ENCODE data around the gene ATP5PO. TPM values are rescaled to one million over a fixed set of nuclear protein-coding genes. Genes with fewer than 3 reads are reported as not detected.
"Not testable (repeated sequence)": the region's sequence is repeated elsewhere in the genome, so short reads cannot be mapped to it uniquely, and the experiment has no call there.

Gene ATP5PO
- total RNA-seq, 1 donor = 96.4 TPM

- no peak for DNase-seq (ENCODE audit: low read depth in 2 of 3, low spot score in 2 of 3)
Observed at GRCh38 chr21:33942426-33942825, 26.8 kb upstream of the ATP5PO start.

- DNase-seq (ENCODE audit: low read depth in 2 of 3, low spot score in 2 of 3) = no peak
Observed at GRCh38 chr21:33940881-33941245, 25.3 kb upstream of the ATP5PO start.

GRCh38 chr21:33940164-33940880, 24.7 kb upstream of the ATP5PO start:
- DNase-seq (ENCODE audit: low read depth in 2 of 3, low spot score in 2 of 3) = peak in 1 of 3 donors; percentile 70

GRCh38 chr21:33939226-33939625, 23.6 kb upstream of the ATP5PO start:
- no peak for DNase-seq (ENCODE audit: low read depth in 2 of 3, low spot score in 2 of 3)

GRCh38 chr21:33938381-33938780, 22.8 kb upstream of the ATP5PO start:
- no peak for DNase-seq (ENCODE audit: low read depth in 2 of 3, low spot score in 2 of 3)

- DNase-seq (ENCODE audit: low read depth in 2 of 3, low spot score in 2 of 3) = no peak
Observed at GRCh38 chr21:33937931-33938339, 22.3 kb upstream of the ATP5PO start.

- no peak for DNase-seq (ENCODE audit: low read depth in 2 of 3, low spot score in 2 of 3)
Observed at GRCh38 chr21:33937146-33937545, 21.5 kb upstream of the ATP5PO start.

- DNase-seq (ENCODE audit: low read depth in 2 of 3, low spot score in 2 of 3) = peak in 1 of 3 donors; percentile 49
Observed at GRCh38 chr21:33936301-33937038, 20.9 kb upstream of the ATP5PO start.

- DNase-seq (ENCODE audit: low read depth in 2 of 3, low spot score in 2 of 3) = no peak
Observed at GRCh38 chr21:33932731-33933130, 17.1 kb upstream of the ATP5PO start.

- DNase-seq (ENCODE audit: low read depth in 2 of 3, low spot score in 2 of 3) = peak in 1 of 3 donors; percentile 73
Observed at GRCh38 chr21:33931799-33932390, 16.3 kb upstream of the ATP5PO start.

- peak in 1 of 3 donors; percentile 64 for DNase-seq (ENCODE audit: low read depth in 2 of 3, low spot score in 2 of 3)
Observed at GRCh38 chr21:33931052-33931798, 15.6 kb upstream of the ATP5PO start.

GRCh38 chr21:33926248-33926647, 10.6 kb upstream of the ATP5PO start:
- DNase-seq (ENCODE audit: low read depth in 2 of 3, low spot score in 2 of 3) = not testable (repeated sequence)

GRCh38 chr21:33924766-33925100, 9.1 kb upstream of the ATP5PO start:
- DNase-seq (ENCODE audit: low read depth in 2 of 3, low spot score in 2 of 3) = no peak

GRCh38 chr21:33924079-33924765, 8.6 kb upstream of the ATP5PO start:
- DNase-seq (ENCODE audit: low read depth in 2 of 3, low spot score in 2 of 3) = peak; percentile 69 to 92 (median 80)

- no peak for DNase-seq (ENCODE audit: low read depth in 2 of 3, low spot score in 2 of 3)
Observed at GRCh38 chr21:33917421-33917820, 1.8 kb upstream of the ATP5PO start.

- DNase-seq (ENCODE audit: low read depth in 2 of 3, low spot score in 2 of 3) = no peak
Observed at GRCh38 chr21:33916200-33916567, 580 bp upstream of the ATP5PO start.

- DNase-seq (ENCODE audit: low read depth in 2 of 3, low spot score in 2 of 3) = no peak
Observed at GRCh38 chr21:33914188-33914587, 1.4 kb downstream of the ATP5PO start.

GRCh38 chr21:33909756-33910155, 5.8 kb downstream of the ATP5PO start:
- no peak for DNase-seq (ENCODE audit: low read depth in 2 of 3, low spot score in 2 of 3)

GRCh38 chr21:33908760-33909159, 6.8 kb downstream of the ATP5PO start:
- DNase-seq (ENCODE audit: low read depth in 2 of 3, low spot score in 2 of 3) = no peak

- DNase-seq (ENCODE audit: low read depth in 2 of 3, low spot score in 2 of 3) = no peak
Observed at GRCh38 chr21:33904041-33904440, 11.6 kb downstream of the ATP5PO start.

GRCh38 chr21:33902349-33902748, 13.3 kb downstream of the ATP5PO start:
- no peak for DNase-seq (ENCODE audit: low read depth in 2 of 3, low spot score in 2 of 3)
